Measurements from ENCODE around the gene OR11A1. TPM values are rescaled to one million over a fixed set of nuclear protein-coding genes. Genes with fewer than 3 reads are reported as not detected.

OR11A1 gene
- total and polyA plus RNA-seq, 2 experiments from 2014 or later = not detected

- no peaks in the 10 kb centered on the region for H3K4me1 ChIP-seq (ENCODE audit: insufficient read depth)
- no peaks in the 10 kb centered on the region for H3K36me3 ChIP-seq (ENCODE audit: insufficient read depth)
- H3K4me3 Mint-ChIP-seq = no peak overlapping the region
- no peak overlapping the region for H3K4me2 ChIP-seq
- peaks cover 4% of the 10 kb centered on the region for H3K4me1 Mint-ChIP-seq
- H3K4me3 ChIP-seq = no peak overlapping the region
- H4K20me1 ChIP-seq (replicated peaks; ENCODE audit: insufficient read depth) = no peaks in the 10 kb centered on the region
- H3K9me2 ChIP-seq (ENCODE audit: insufficient read depth) = peaks cover 2% of the 10 kb centered on the region; the same call in 1 of the 2 replicates
- peaks cover 2% of the 10 kb centered on the region for H3K27me3 Mint-ChIP-seq (ENCODE audit: insufficient read depth, low read depth, poor library complexity)
- TF ChIP-seq CREB1 (CRISPR knock-in tag; IDR thresholded peaks at IDR 0.05; ENCODE audit: low read depth) = no peak
- TF ChIP-seq STAT1 (IDR thresholded peaks at IDR 0.05; ENCODE audit: unreplicated experiment) = no peak
- TF ChIP-seq CTCF (conservative IDR thresholded peaks at IDR 0.05; ENCODE audit: low read depth in 2 of 2) = no peak
- no peak for TF ChIP-seq ETS1 (IDR thresholded peaks at IDR 0.05)
- no peak for TF ChIP-seq REST (IDR thresholded peaks at IDR 0.05; ENCODE audit: unreplicated experiment)
- TF ChIP-seq NANOG (IDR thresholded peaks at IDR 0.05; ENCODE audit: borderline replicate concordance) = no peak
- TF ChIP-seq ZNF114 (CRISPR knock-in tag; IDR thresholded peaks at IDR 0.05) = no peak
- no peak for TF ChIP-seq JUNB (IDR thresholded peaks at IDR 0.05; ENCODE audit: unreplicated experiment)
- TF ChIP-seq EZH2 (IDR thresholded peaks at IDR 0.05; ENCODE audit: low read depth, unreplicated experiment) = no peak
- TF ChIP-seq ZNF462 (CRISPR knock-in tag; IDR thresholded peaks at IDR 0.05) = no peak
- no peak for TF ChIP-seq ZNF331 (CRISPR knock-in tag; IDR thresholded peaks at IDR 0.05; ENCODE audit: low read depth)
- no peak for TF ChIP-seq POLR2AphosphoS5 (IDR thresholded peaks at IDR 0.05; ENCODE audit: low read depth)
- H3K27ac ChIP-seq (ENCODE audit: low read depth) = no peak overlapping the region
- no peaks in the 10 kb centered on the region for H3K79me2 ChIP-seq (replicated peaks; ENCODE audit: insufficient read depth)
- no peak for ATAC-seq
- no peak for DNase-seq (ENCODE audit: low spot score)
- H3K9me3 Mint-ChIP-seq = no peaks in the 10 kb centered on the region
- no peaks in the 10 kb centered on the region for H3K36me3 Mint-ChIP-seq (ENCODE audit: low read depth)
- no peak overlapping the region; the same call in 1 of the 2 replicates for H2AFZ ChIP-seq
- H3K27ac Mint-ChIP-seq = no peak overlapping the region
- no peaks in the 10 kb centered on the region for H3F3A ChIP-seq (replicated peaks; ENCODE audit: low read depth)
- no peaks in the 10 kb centered on the region for H3K27me3 ChIP-seq (ENCODE audit: insufficient read depth)
Measured at GRCh38 chr6:29399525-29399924, 57.3 kb downstream of the OR11A1 start.

Data from GM23338 (cell line).